ENCODE measurements around the gene IL17RD. TPM values are rescaled to one million over a fixed set of nuclear protein-coding genes. Genes with fewer than 3 reads are reported as not detected.

The IL17RD gene
- polyA plus RNA-seq, 2 of the 4 experiments (the other 2 are of a cell fraction): 0.89 to 1.4 TPM

- DNase-seq (ENCODE audit: low read depth in 1 of 2, low spot score in 1 of 2) (no peak), FAIRE-seq (no peak), ATAC-seq (no peak)
- no peaks in the 10 kb centered on the region for H3K9me3 ChIP-seq
- H3K4me2 ChIP-seq: no peak overlapping the region
- CTCF ChIA-PET: interaction anchor here (1.4 kb wide), 1 partner anchor 11 kb away, joined by 4 read pairs; no protein-coding TSS in a partner anchor
- H3K27ac ChIP-seq: peak overlapping the region in 1 of 2 experiments; percentile 94; a peak in 1 of 6 replicates
- no peak for TF ChIP-seq MAFK (IDR thresholded peaks at IDR 0.05; ENCODE audit: partially characterized antibody)
- TF ChIP-seq NFE2L2 (conservative IDR thresholded peaks at IDR 0.05; ENCODE audit: low read length): no peak
- TF ChIP-seq RNF2 (IDR thresholded peaks at IDR 0.05; ENCODE audit: borderline replicate concordance, low read depth): no peak
- no peak for TF ChIP-seq MYC (IDR thresholded peaks at IDR 0.05; ENCODE audit: borderline replicate concordance, low read length)
- TF ChIP-seq CEBPB (IDR thresholded peaks at IDR 0.05): peak; percentile 13 to 20; a peak in 1 of 4 replicates
- TF ChIP-seq RAD21 (conservative IDR thresholded peaks at IDR 0.05 in 1 of 2, IDR thresholded peaks at IDR 0.05 in 1 of 2): no peak
- H3K4me1 ChIP-seq: peaks cover 61% of the 10 kb centered on the region
- 92% methylated on average over 2 of the region's 2 CpGs for WGBS (ENCODE audit: missing lambda C conversion rate)
- POLR2A ChIA-PET: no interaction called here
- H3K4me3 ChIP-seq: no peak overlapping the region
These were observed 100.6 kb downstream of the IL17RD start for GRCh38 chr3:57064572-57064971.

GRCh38 chr3:57064001-57064400 is 101.2 kb downstream of the IL17RD start:
- CTCF ChIA-PET: interaction anchor here (1.4 kb wide), 1 partner anchor 12 kb away, joined by 4 read pairs; no protein-coding TSS in a partner anchor
- Histone ChIP-seq H3K4me1 (peaks cover 60% of the 10 kb centered on the region), H3K4me3 (no peak overlapping the region), H3K27ac (peak overlapping the region in 1 of 2 experiments; percentile 94; a peak in 2 of 6 replicates), H3K4me2 (no peak overlapping the region), H3K9me3 (no peaks in the 10 kb centered on the region)
- FAIRE-seq (no peak), ATAC-seq (no peak), DNase-seq (ENCODE audit: low read depth in 1 of 2, low spot score in 1 of 2) (no peak)
- POLR2A ChIA-PET: no interaction called here
- WGBS (ENCODE audit: missing lambda C conversion rate): 77% methylated on average over 6 of the region's 6 CpGs
- TF ChIP-seq RAD21 (conservative IDR thresholded peaks at IDR 0.05 in 1 of 2, IDR thresholded peaks at IDR 0.05 in 1 of 2): no peak
- TF ChIP-seq RARB (CRISPR knock-in tag; IDR thresholded peaks at IDR 0.05): no peak
- TF ChIP-seq ESRRA (IDR thresholded peaks at IDR 0.05; ENCODE audit: borderline replicate concordance, low read length): no peak
- no peak for TF ChIP-seq MAZ (IDR thresholded peaks at IDR 0.05; ENCODE audit: borderline replicate concordance, low read depth, low read length)
- no peak for TF ChIP-seq BHLHE40 (IDR thresholded peaks at IDR 0.05; ENCODE audit: low read depth, low read length)
- TF ChIP-seq POLR2AphosphoS2 (conservative IDR thresholded peaks at IDR 0.05; ENCODE audit: low read length): no peak
- no peak for TF ChIP-seq HOXA7 (CRISPR knock-in tag; IDR thresholded peaks at IDR 0.05)

- ChIA-PET POLR2A (no interaction called here), CTCF (interaction anchor here (0.5 to 1.7 kb wide), 3 partner anchors 13 to 60 kb away, joined by 3 to 4 read pairs (median 3); no protein-coding TSS in a partner anchor)
- no peak for DNase-seq (ENCODE audit: low read depth in 1 of 2, low spot score in 1 of 2)
- 93% methylated on average over 5 of the region's 5 CpGs for WGBS (ENCODE audit: missing lambda C conversion rate)
- TF ChIP-seq HOXB5 (CRISPR knock-in tag; IDR thresholded peaks at IDR 0.05): no peak
- no peak for TF ChIP-seq HEYL (CRISPR knock-in tag; IDR thresholded peaks at IDR 0.05)
- no peak for TF ChIP-seq RARB (CRISPR knock-in tag; IDR thresholded peaks at IDR 0.05)
- TF ChIP-seq CBX8 (IDR thresholded peaks at IDR 0.05): no peak
- no peak for TF ChIP-seq CEBPB (IDR thresholded peaks at IDR 0.05)
- no peak for TF ChIP-seq KDM1A (IDR thresholded peaks at IDR 0.05; ENCODE audit: low read depth)
- no peak for TF ChIP-seq MAFK (IDR thresholded peaks at IDR 0.05; ENCODE audit: partially characterized antibody)
- no peak for TF ChIP-seq RAD21 (conservative IDR thresholded peaks at IDR 0.05 in 1 of 2, IDR thresholded peaks at IDR 0.05 in 1 of 2)
- no peak for TF ChIP-seq RCOR1 (IDR thresholded peaks at IDR 0.05; ENCODE audit: low read depth, low read length)
- TF ChIP-seq RFX5 (IDR thresholded peaks at IDR 0.05): no peak
- no peak for TF ChIP-seq RNF2 (IDR thresholded peaks at IDR 0.05; ENCODE audit: borderline replicate concordance, low read depth)
- TF ChIP-seq EHF (CRISPR knock-in tag; IDR thresholded peaks at IDR 0.05): no peak
- no peak overlapping the region for H3K4me2 ChIP-seq
- H3K27ac ChIP-seq: peak overlapping the region in 1 of 2 experiments; percentile 94; a peak in 3 of 6 replicates
- H3K4me3 ChIP-seq: no peak overlapping the region
- ATAC-seq: no peak
- H3K4me1 ChIP-seq: peaks cover 55% of the 10 kb centered on the region
- FAIRE-seq: no peak
- H3K9me3 ChIP-seq: no peaks in the 10 kb centered on the region
These were observed 102.1 kb downstream of the IL17RD start for GRCh38 chr3:57063032-57063431.

- ATAC-seq: no peak
- no peak overlapping the region for H3K4me3 ChIP-seq
- peak overlapping the region; percentile 77 to 94 for H3K27ac ChIP-seq
- peak overlapping the region; percentile 79 for H3K4me2 ChIP-seq
- ChIA-PET CTCF (interaction anchor here (0.5 to 1.7 kb wide), 3 partner anchors 18 to 61 kb away, joined by 3 read pairs; no protein-coding TSS in a partner anchor), POLR2A (no interaction called here)
- 54% methylated on average over 2 of the region's 9 CpGs for WGBS (ENCODE audit: missing lambda C conversion rate)
- H3K4me1 ChIP-seq: peaks cover 52% of the 10 kb centered on the region
- DNase-seq (ENCODE audit: low read depth in 1 of 2, low spot score in 1 of 2): no peak
- no peaks in the 10 kb centered on the region for H3K9me3 ChIP-seq
- FAIRE-seq: no peak
- no peak for TF ChIP-seq ELK1 (IDR thresholded peaks at IDR 0.05; ENCODE audit: low read depth, low read length)
- TF ChIP-seq CHD4 (IDR thresholded peaks at IDR 0.05; ENCODE audit: borderline replicate concordance): no peak
- no peak for TF ChIP-seq ATOH8 (CRISPR knock-in tag; IDR thresholded peaks at IDR 0.05; ENCODE audit: low read depth)
- TF ChIP-seq MAX (IDR thresholded peaks at IDR 0.05): no peak
- TF ChIP-seq HEYL (CRISPR knock-in tag; IDR thresholded peaks at IDR 0.05): no peak
- TF ChIP-seq GATA3 (IDR thresholded peaks at IDR 0.05; ENCODE audit: borderline replicate concordance): no peak
- TF ChIP-seq TP53 (CRISPR knock-in tag; IDR thresholded peaks at IDR 0.05): no peak
- no peak for TF ChIP-seq CBX8 (IDR thresholded peaks at IDR 0.05)
- TF ChIP-seq CTCF (IDR thresholded peaks at IDR 0.05): no peak
These were observed 103.0 kb downstream of the IL17RD start for GRCh38 chr3:57062101-57062631.
